KOPT-K1 (cell line): ENCODE results near the gene LRP1.
A peak's percentile ranks its signal among the peaks of the same experiment; 100 is the strongest.

Source experiments
- H3K27ac ChIP-seq: fragments of 200-600 bp; sonication (generic); 2 replicates; pipeline ENCODE4 v1.5.1; 2016; ENCODE audit warnings: antibody characterized with exemption, mild to moderate bottlenecking, low read depth, low read length; ENCODE audit not compliant: poor library complexity, severe bottlenecking
- H3K36me3 ChIP-seq: fragments of 200-600 bp; sonication (generic); 2 replicates; pipeline ENCODE4 v1.5.1; 2017; ENCODE audit warnings: antibody characterized with exemption, mild to moderate bottlenecking, low read length, moderate library complexity; ENCODE audit not compliant: insufficient read depth
- H3K9me3 ChIP-seq: fragments of 200-600 bp; sonication (generic); 2 replicates; pipeline ENCODE4 v1.5.1; 2017; ENCODE audit warnings: antibody characterized with exemption, low read length, mild to moderate bottlenecking; ENCODE audit not compliant: insufficient read depth, poor library complexity, severe bottlenecking

The LRP1 gene

GRCh38 chr12:57242329-57242690, 114.0 kb downstream of the LRP1 start:
- no peaks in the 10 kb centered on the region for H3K9me3 ChIP-seq
- H3K27ac ChIP-seq = no peak overlapping the region
- H3K36me3 ChIP-seq = no peaks in the 10 kb centered on the region

- Histone ChIP-seq H3K36me3 (no peaks in the 10 kb centered on the region), H3K27ac (no peak overlapping the region), H3K9me3 (no peaks in the 10 kb centered on the region)
Measured at GRCh38 chr12:57242691-57243454, 114.6 kb downstream of the LRP1 start.

GRCh38 chr12:57243521-57244311, 115.4 kb downstream of the LRP1 start:
- no peak overlapping the region for H3K27ac ChIP-seq

GRCh38 chr12:57244312-57244696, 116.0 kb downstream of the LRP1 start:
- no peaks in the 10 kb centered on the region for H3K9me3 ChIP-seq
- H3K27ac ChIP-seq = no peak overlapping the region
- H3K36me3 ChIP-seq = no peaks in the 10 kb centered on the region

More at GRCh38 chr12:57243521-57244311, 115.4 kb downstream of the LRP1 start:
- Histone ChIP-seq H3K9me3 (no peaks in the 10 kb centered on the region), H3K36me3 (no peaks in the 10 kb centered on the region)

GRCh38 chr12:57247041-57247440, 118.8 kb downstream of the LRP1 start:
- Histone ChIP-seq H3K9me3 (no peaks in the 10 kb centered on the region), H3K27ac (no peak overlapping the region), H3K36me3 (no peaks in the 10 kb centered on the region)

- no peaks in the 10 kb centered on the region for H3K36me3 ChIP-seq
- no peaks in the 10 kb centered on the region for H3K9me3 ChIP-seq
- peak overlapping the region; percentile 10 for H3K27ac ChIP-seq
Measured at GRCh38 chr12:57248934-57249742, 120.9 kb downstream of the LRP1 start.

GRCh38 chr12:57250541-57250940, 122.3 kb downstream of the LRP1 start:
- Histone ChIP-seq H3K27ac (no peak overlapping the region), H3K9me3 (no peaks in the 10 kb centered on the region)

GRCh38 chr12:57250956-57251355, 122.7 kb downstream of the LRP1 start, which contains the start of gene STAC3:
Gene STAC3, minus strand, starts transcription at chr12:57251187. Its CDS starts 1,551 bp downstream, at chr12:57249636.
- H3K36me3 ChIP-seq = peaks cover 16% of the 10 kb centered on the region
- H3K9me3 ChIP-seq = no peaks in the 10 kb centered on the region
- no peak within 1 kb of the TSS for H3K27ac ChIP-seq

More at GRCh38 chr12:57250541-57250940, 122.3 kb downstream of the LRP1 start:
- peaks cover 12% of the 10 kb centered on the region; the same call in 1 of the 2 replicates for H3K36me3 ChIP-seq

- Histone ChIP-seq H3K27ac (no peak overlapping the region), H3K36me3 (peaks cover 52% of the 10 kb centered on the region), H3K9me3 (no peaks in the 10 kb centered on the region)
Measured at GRCh38 chr12:57254506-57255280, 126.4 kb downstream of the LRP1 start.

GRCh38 chr12:57255916-57256315, 127.6 kb downstream of the LRP1 start:
- Histone ChIP-seq H3K9me3 (no peaks in the 10 kb centered on the region), H3K36me3 (peaks cover 65% of the 10 kb centered on the region), H3K27ac (no peak overlapping the region)

GRCh38 chr12:57258977-57259970, 131.0 kb downstream of the LRP1 start:
- Histone ChIP-seq H3K27ac (no peak overlapping the region), H3K36me3 (peaks cover 92% of the 10 kb centered on the region), H3K9me3 (no peaks in the 10 kb centered on the region)

GRCh38 chr12:57260366-57260765, 132.1 kb downstream of the LRP1 start:
- Histone ChIP-seq H3K27ac (no peak overlapping the region), H3K9me3 (no peaks in the 10 kb centered on the region), H3K36me3 (peaks cover 90% of the 10 kb centered on the region)

GRCh38 chr12:57261428-57261865, 133.2 kb downstream of the LRP1 start:
- Histone ChIP-seq H3K27ac (no peak overlapping the region), H3K9me3 (no peaks in the 10 kb centered on the region), H3K36me3 (peaks cover 87% of the 10 kb centered on the region)
